PFSK-1 (cell line): Measurements from ENCODE around the gene SQSTM1.

ENCODE experiments used
- FOXP2 ChIP-seq: optimal IDR thresholded peaks from 2 replicates; pipeline ENCODE3; 2011; ENCODE audit warnings: borderline replicate concordance, control low read depth, inconsistent platforms; ENCODE audit not compliant: insufficient read depth; ENCODE audit errors: extremely low read length, extremely low read depth
- POLR2AphosphoS5 ChIP-seq: IDR thresholded peaks from 2 replicates; pipeline ENCODE4 v1.6.1; 2012; ENCODE audit warnings: low read depth, mild to moderate bottlenecking, control low read depth, low read length, moderate library complexity
- SIN3A ChIP-seq: IDR thresholded peaks from 2 replicates; pipeline ENCODE4 v1.6.1; 2012; ENCODE audit warnings: mild to moderate bottlenecking, low read length, moderate library complexity, borderline replicate concordance; ENCODE audit not compliant: insufficient read depth
- TAF1 ChIP-seq: IDR thresholded peaks from 2 replicates; pipeline ENCODE4 v1.6.1; 2012; ENCODE audit warnings: low read length, control low read depth, borderline replicate concordance; ENCODE audit not compliant: insufficient read depth
- TF ChIP-seq, protein P1 (sequence below), 2 experiments: IDR thresholded peaks; 2 replicates each; pipeline versions ENCODE4 v1.6.1 to v1.8.0; 2011 to 2012; ENCODE audit warnings: low read depth in 2 of 2, low read length in 2 of 2, control low read depth in 1 of 2, inconsistent platforms in 1 of 2, mild to moderate bottlenecking in 1 of 2, moderate library complexity in 1 of 2; ENCODE audit not compliant: insufficient read depth in 1 of 2

The SQSTM1 gene

DNA sequence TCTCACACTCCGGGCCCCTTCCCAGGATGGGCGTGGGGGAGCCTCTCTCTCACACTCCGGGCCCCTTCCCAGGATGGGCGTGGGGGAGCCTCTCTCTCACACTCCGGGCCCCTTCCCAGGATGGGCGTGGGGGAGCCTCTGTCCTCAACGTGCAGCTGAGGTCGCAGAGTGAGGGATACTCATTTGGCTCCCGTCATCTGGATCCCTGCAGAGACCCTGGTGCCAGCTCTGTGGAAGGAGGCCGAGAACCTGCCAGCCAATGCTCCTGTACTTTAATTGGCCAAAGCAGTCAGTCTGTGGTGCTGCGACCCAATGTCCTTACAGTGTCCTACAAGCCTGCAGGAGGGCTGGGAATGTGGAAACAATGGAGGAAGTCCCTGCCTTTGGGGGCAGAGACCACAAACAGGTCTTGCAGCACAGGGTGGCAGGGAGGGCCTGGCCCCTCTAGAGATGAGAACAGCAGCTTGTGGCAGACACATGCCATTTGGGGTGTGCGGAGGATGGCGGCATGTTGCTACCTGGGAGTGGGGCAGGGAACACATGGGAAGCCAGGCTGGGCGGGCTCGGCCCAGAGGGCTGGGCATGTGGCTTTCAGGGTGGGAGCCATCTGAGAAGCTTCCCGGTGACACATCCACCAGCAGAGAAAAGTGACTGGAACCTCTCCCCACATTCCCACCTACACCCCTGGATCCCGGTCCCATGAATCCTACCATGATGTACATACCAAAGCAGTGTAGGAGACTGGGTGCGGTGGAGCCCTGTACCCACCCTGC, 51.5 kb downstream of the SQSTM1 start:
- TF ChIP-seq TAF1: no peak
- no peak for TF ChIP-seq SIN3A
- TF ChIP-seq, protein P1, sequence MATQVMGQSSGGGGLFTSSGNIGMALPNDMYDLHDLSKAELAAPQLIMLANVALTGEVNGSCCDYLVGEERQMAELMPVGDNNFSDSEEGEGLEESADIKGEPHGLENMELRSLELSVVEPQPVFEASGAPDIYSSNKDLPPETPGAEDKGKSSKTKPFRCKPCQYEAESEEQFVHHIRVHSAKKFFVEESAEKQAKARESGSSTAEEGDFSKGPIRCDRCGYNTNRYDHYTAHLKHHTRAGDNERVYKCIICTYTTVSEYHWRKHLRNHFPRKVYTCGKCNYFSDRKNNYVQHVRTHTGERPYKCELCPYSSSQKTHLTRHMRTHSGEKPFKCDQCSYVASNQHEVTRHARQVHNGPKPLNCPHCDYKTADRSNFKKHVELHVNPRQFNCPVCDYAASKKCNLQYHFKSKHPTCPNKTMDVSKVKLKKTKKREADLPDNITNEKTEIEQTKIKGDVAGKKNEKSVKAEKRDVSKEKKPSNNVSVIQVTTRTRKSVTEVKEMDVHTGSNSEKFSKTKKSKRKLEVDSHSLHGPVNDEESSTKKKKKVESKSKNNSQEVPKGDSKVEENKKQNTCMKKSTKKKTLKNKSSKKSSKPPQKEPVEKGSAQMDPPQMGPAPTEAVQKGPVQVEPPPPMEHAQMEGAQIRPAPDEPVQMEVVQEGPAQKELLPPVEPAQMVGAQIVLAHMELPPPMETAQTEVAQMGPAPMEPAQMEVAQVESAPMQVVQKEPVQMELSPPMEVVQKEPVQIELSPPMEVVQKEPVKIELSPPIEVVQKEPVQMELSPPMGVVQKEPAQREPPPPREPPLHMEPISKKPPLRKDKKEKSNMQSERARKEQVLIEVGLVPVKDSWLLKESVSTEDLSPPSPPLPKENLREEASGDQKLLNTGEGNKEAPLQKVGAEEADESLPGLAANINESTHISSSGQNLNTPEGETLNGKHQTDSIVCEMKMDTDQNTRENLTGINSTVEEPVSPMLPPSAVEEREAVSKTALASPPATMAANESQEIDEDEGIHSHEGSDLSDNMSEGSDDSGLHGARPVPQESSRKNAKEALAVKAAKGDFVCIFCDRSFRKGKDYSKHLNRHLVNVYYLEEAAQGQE (IDR thresholded peaks at IDR 0.05; ENCODE audit: insufficient read depth in 1 of 2, low read depth in 2 of 2, low read length in 2 of 2): no peak
- no peak for TF ChIP-seq FOXP2
- TF ChIP-seq POLR2AphosphoS5: no peak

GRCh38 chr5:179872828-179873575, 52.3 kb downstream of the SQSTM1 start:
- TF ChIP-seq TAF1 (no peak), FOXP2 (no peak), POLR2AphosphoS5 (no peak), SIN3A (no peak)
- TF ChIP-seq, protein P1 (IDR thresholded peaks at IDR 0.05; ENCODE audit: insufficient read depth in 1 of 2, low read depth in 2 of 2, low read length in 2 of 2): no peak

GRCh38 chr5:179873588-179874110, 52.9 kb downstream of the SQSTM1 start:
- TF ChIP-seq SIN3A: no peak
- no peak for TF ChIP-seq POLR2AphosphoS5
- no peak for TF ChIP-seq TAF1
- TF ChIP-seq FOXP2: no peak
- TF ChIP-seq, protein P1 (IDR thresholded peaks at IDR 0.05; ENCODE audit: insufficient read depth in 1 of 2, low read depth in 2 of 2, low read length in 2 of 2): no peak

DNA sequence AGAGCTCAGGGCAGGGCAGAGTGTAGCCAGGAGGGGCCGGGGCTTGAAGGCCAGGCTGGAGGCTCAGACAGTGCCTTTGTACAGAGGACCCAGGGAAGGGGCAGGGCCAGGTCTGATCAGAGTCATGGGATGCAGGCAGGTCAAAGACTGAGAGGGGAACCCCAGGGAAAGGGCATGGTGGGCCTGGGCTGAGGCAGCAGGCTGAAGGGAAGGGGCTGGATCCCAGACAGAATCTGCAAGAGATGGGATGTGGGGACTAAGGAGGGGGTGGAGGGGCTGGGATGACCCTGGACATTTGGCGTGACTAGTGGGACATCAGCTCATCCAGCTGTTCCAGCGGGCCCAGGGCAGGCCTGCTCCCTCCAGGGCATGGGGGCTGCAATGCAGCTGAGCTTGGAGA, 53.4 kb downstream of the SQSTM1 start:
- TF ChIP-seq FOXP2 (no peak), SIN3A (no peak), POLR2AphosphoS5 (no peak), TAF1 (no peak)
- TF ChIP-seq, protein P1 (IDR thresholded peaks at IDR 0.05; ENCODE audit: insufficient read depth in 1 of 2, low read depth in 2 of 2, low read length in 2 of 2): no peak
